Measurements from ENCODE around the gene ZCCHC4. TPM values are rescaled to one million over a fixed set of nuclear protein-coding genes. Genes with fewer than 3 reads are reported as not detected.

ZCCHC4 gene
- total RNA-seq, 6 donors from 2014 or later, result 7.0 to 41.9 (median 10.6) TPM

GRCh38 chr4:25383647-25384046, 71.1 kb downstream of the ZCCHC4 start:
- TF ChIP-seq POLR2A (IDR thresholded peaks at IDR 0.05) (no peak), EP300 (IDR thresholded peaks at IDR 0.05) (no peak), CTCF (IDR thresholded peaks at IDR 0.05) (no peak)
- ATAC-seq (ENCODE audit: low FRiP score in 2 of 2) (no peak), DNase-seq (no peak)
- Histone ChIP-seq H3K27ac (no peak overlapping the region), H3K27me3 (no peaks in the 10 kb centered on the region), H3K9me3 (no peaks in the 10 kb centered on the region), H3K4me3 (no peak overlapping the region), H3K36me3 (peaks cover 14 to 77% (median 31%) of the 10 kb centered on the region in 4 donors), H3K4me1 (peaks cover 3 to 10% (median 7%) of the 10 kb centered on the region in 4 donors)
- 36 to 83% methylated on average over 2 of the region's 2 CpGs for WGBS, 2 donors

DNA sequence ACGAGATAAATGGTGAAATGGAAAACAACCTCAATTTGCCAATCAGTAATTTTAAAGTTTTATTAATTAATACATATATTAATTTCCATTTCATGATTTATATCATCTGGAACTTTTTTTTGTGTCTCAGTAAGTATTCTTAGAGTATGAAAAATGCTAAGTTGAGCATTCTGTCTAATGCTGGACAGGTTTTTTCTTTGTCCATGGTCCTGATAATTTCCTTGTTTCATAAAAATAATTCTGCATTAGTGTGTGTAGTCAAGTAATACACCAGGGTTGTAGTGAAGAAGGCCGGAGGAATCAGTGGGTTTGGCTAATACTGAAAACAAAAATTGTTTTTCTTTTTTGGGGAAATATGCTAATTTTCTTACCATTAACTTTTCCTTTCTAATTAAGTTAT, 74.4 kb downstream of the ZCCHC4 start:
- WGBS, 2 donors, result 95 to 96% methylated on average over 2 of the region's 2 CpGs

DNA sequence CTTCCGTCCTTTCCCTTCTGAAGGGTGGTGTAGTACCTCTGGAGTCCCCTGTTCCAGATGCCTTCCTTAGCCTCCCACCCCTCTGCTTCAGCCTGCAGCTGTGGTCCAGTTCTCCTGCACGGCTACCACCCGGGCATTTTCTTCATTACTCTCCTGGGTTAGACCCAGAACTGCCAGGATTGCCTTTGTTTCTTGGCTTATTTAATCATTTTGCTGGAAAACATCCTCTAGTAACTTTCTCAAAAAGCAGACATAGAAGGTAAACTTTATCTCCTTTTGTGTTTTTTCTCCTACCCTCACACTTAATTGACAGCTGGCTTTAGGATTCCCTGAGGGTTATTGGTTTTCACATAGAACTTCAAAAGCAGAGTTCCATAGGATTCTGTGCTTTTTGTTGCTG, 84.7 kb downstream of the ZCCHC4 start:
- no peak overlapping the region for H3K4me3 ChIP-seq
- no peak for TF ChIP-seq EP300 (IDR thresholded peaks at IDR 0.05)
- no peak for TF ChIP-seq CTCF (IDR thresholded peaks at IDR 0.05)
- TF ChIP-seq POLR2AphosphoS5 (IDR thresholded peaks at IDR 0.05), result no peak
- TF ChIP-seq POLR2A (IDR thresholded peaks at IDR 0.05), result no peak
- H3K27me3 ChIP-seq, result no peaks in the 10 kb centered on the region
- H3K9me3 ChIP-seq, result peaks cover 0 to 6% (median 0%) of the 10 kb centered on the region in 4 donors
- ATAC-seq (ENCODE audit: low FRiP score in 2 of 2), result no peak
- H3K4me1 ChIP-seq, result no peaks in the 10 kb centered on the region
- peaks cover 28 to 98% (median 68%) of the 10 kb centered on the region in 4 donors for H3K36me3 ChIP-seq
- no peak overlapping the region for H3K27ac ChIP-seq
- no peak for DNase-seq
- 98 to 100% methylated on average over 3 of the region's 3 CpGs for WGBS, 2 donors

More for the DNA sequence above, 74.4 kb downstream of the ZCCHC4 start:
- no peak overlapping the region for H3K4me3 ChIP-seq
- H3K27ac ChIP-seq, result no peak overlapping the region
- H3K9me3 ChIP-seq, result no peaks in the 10 kb centered on the region
- TF ChIP-seq CTCF (IDR thresholded peaks at IDR 0.05) (no peak), POLR2A (IDR thresholded peaks at IDR 0.05) (no peak), EP300 (IDR thresholded peaks at IDR 0.05) (no peak), POLR2AphosphoS5 (IDR thresholded peaks at IDR 0.05) (no peak)
- ATAC-seq (ENCODE audit: low FRiP score in 2 of 2) (no peak), DNase-seq (no peak)
- H3K36me3 ChIP-seq, result peaks cover 4 to 89% (median 41%) of the 10 kb centered on the region in 4 donors
- H3K4me1 ChIP-seq, result no peaks in the 10 kb centered on the region
- no peaks in the 10 kb centered on the region for H3K27me3 ChIP-seq

GRCh38 chr4:25399510-25399909, 86.9 kb downstream of the ZCCHC4 start:
- 86 to 97% methylated on average over 4 of the region's 4 CpGs for WGBS, 2 donors

More at GRCh38 chr4:25399510-25399909, 86.9 kb downstream of the ZCCHC4 start:
- no peak overlapping the region for H3K27ac ChIP-seq
- ATAC-seq (ENCODE audit: low FRiP score in 2 of 2), result no peak
- H3K4me1 ChIP-seq, result no peaks in the 10 kb centered on the region
- peaks cover 0 to 6% (median 0%) of the 10 kb centered on the region in 4 donors for H3K9me3 ChIP-seq
- H3K36me3 ChIP-seq, result peaks cover 22 to 96% (median 53%) of the 10 kb centered on the region in 4 donors
- TF ChIP-seq POLR2A (IDR thresholded peaks at IDR 0.05), result no peak
- no peak for TF ChIP-seq POLR2AphosphoS5 (IDR thresholded peaks at IDR 0.05)
- TF ChIP-seq CTCF (IDR thresholded peaks at IDR 0.05), result no peak
- no peak for TF ChIP-seq EP300 (IDR thresholded peaks at IDR 0.05)
- DNase-seq, result no peak
- no peaks in the 10 kb centered on the region for H3K27me3 ChIP-seq
- H3K4me3 ChIP-seq, result no peak overlapping the region
